GM19035 (cell line): Measurements from ENCODE around the gene TRAF1.

Experiments
- ATAC-seq: cut with Tn5 transposase; IDR thresholded peaks from one replicate; pipeline ENCODE4 v1.9.1; 2021; ENCODE audit not compliant: unreplicated experiment

TRAF1 gene

DNA sequence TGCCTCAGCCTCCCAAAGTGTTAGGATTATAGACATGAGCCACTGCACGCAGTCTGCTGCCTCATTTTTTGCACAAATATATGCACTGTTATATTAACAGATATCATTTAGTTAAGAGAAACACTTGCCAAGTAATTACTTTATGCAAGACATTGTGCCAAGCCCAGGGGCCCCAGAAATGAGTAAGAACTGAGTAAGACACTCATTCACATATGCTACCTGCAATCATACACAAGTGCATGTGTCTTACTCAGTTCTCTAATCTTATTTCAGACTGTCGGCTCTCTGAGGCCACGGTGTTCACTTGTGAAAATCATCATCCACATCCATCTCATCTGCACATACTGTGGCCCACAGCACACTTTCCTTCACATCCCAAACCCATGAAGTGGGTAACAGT lies 16.0 kb downstream of the TRAF1 start:
- no peak for ATAC-seq

- no peak for ATAC-seq
Observed at GRCh38 chr9:120909904-120910303, 16.7 kb downstream of the TRAF1 start.

DNA sequence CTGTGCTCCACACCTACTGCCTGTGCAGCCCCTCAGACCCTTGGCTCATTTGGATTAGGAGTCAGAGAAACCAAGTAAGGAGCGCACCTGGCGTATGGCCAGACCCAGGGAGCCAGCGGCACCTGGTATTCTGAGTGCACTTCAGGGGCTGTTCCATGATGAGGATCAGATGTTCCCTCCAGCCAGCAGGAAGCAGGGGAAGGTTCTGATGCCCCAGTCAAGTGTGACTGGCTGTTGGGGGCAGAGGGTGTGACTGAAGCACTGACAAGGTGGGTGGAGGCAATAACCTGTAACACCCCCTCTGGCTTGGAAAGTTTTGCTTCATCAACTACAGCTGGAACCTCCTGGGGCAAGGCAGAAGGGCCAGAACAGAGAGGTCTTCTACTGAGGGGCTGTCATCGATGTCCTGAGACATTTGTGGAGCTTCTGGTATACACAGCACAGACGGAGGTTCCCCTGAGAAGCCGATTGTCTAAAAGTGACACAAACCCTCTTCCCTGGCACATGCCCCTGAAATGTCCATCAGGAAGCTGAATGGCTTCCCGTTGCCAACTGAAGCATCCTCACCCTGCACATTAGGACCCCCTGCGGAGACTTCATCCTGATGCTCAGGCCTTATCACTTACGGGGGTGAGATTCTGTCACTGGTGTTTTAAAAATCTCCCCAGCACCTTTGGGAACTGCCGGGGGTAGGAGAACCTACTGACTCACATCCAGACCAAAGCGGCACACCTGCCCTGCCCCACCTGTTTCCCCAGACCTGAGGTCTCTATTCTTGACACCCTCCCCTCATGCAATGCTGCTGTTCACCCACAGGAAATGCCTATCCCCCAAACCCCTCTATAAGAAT lies 21.1 kb downstream of the TRAF1 start:
- ATAC-seq: no peak

- no peak for ATAC-seq
Observed at GRCh38 chr9:120904978-120905301, 21.7 kb downstream of the TRAF1 start.

DNA sequence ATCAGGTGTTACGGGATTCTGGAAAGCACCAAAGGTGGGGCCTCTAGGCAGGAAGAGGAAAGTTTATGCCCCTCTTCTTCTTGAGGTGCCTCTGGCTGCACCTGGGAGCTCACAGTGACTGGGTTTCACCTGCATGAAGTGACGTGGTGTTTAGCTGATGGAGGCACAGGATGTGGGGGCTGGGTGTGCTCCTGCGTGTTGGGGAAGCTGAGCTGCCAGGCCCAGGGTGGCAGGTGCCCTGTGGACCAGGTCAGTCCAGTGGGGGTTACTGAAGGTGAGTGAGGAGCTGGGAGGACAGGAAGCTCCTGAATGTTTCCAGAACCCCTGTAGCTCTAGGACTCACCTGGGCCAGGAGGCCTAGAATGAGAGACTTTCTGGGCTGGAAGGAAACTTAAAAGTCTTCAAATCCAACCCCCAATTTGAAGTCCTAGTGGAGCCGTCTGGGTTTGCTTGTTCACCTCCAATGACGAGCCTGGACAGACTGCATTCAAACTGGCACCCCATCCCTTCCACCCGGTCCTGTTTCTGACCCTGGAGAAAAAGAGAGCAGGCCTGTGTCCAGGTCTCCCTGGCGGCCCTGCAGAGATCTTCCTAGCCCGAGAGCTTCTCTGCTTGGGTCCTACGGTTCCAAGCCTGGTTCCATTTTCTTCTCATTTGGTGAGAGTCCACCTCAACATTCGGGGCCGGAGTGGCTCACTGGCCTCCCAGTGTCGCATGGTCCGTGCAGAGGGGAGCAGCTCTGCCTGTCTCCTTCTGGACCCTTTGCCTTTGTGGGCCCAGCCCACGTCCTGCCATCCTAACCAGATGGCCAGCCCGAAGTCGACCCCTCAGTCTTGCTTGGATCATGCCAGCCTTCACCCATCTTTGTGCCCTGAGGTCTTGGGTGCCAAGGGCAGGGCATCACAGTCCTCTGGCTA lies 22.3 kb downstream of the TRAF1 start:
- ATAC-seq: no peak

- no peak for ATAC-seq
Observed at GRCh38 chr9:120902569-120903535, 23.7 kb downstream of the TRAF1 start.

DNA sequence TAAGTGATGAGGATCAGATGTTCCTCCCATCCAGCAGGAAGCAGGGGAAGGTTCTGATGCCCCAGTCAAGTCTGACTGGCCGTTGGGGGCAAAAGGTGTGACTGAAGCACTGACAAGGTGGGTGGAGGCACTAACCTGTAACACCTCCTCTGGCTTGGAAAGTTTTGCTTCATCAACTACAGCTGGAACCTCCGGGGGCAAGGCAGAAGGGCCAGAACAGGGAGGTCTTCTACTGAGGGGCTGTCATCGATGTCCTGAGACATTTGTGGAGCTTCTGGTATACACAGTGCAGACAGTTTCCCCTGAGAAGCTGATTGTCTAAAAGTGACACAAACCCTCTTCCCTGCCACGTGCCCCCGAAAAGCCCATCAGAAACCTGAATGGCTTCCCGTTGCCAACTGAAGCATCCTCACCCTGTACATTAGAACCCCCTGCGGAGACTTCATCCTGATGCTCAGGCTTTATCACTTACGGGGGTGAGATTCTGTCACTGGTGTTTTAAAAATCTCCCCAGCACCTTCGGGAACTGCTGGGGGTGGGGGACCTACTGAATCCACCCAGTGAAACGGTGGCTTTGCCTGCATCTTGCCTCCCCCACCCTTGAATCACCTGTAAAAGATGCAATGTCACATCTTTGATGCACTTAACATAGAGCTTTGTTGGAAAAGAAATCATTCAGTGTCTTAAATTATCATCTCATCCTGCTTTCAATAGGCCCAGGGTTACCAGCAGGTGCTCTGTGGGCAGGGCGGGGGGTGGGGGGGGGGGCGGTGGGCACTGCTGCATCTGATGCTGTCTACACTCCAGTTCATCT lies 24.6 kb downstream of the TRAF1 start:
- ATAC-seq: no peak

DNA sequence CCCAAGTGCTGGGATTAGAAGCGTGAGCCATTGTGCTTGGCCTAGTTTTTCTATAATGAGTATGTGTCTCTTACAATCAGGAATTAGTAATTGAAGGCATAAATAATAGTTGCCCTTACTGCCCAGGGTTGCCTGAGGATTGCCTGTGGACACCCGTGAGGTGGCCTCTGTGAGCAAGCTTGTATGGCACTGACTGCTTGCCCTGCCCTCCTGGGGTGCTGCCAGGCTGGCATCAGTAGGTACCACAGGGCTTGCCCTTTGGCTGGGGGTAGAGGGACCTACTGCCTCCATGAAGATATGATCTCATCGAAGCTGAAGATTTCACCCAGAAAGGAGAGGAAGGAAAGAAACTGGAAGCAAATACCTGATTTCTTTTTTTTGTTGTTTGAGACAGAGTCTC lies 25.8 kb downstream of the TRAF1 start:
- no peak for ATAC-seq

DNA sequence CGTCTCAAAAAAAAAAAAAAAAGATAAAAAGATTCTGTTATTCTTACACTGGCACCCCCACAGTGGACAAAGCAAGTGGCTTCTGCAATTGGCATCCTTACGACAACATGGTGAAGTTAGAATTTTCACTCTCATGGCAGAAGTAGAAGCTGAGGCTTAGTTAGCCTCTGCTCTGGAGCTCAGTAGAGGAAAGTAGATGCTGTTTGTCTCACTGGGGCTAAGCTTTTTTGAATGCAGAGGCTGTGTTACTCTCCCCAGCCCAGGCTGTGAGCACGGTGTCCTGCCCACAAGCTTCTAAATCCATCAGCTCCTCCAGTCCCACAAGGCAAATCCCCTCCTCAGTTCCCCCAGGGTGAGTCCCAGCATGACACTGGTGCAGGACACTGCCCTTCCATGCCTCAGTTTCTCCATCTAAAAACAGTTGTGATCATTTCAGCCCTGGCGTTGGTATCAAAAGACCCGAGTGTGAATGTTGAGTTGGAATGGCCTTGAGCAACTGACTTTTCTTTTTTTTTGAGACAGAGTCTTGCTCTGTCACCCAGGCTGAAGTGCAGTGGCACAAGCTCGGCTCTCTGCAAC lies 27.0 kb downstream of the TRAF1 start:
- ATAC-seq: no peak

DNA sequence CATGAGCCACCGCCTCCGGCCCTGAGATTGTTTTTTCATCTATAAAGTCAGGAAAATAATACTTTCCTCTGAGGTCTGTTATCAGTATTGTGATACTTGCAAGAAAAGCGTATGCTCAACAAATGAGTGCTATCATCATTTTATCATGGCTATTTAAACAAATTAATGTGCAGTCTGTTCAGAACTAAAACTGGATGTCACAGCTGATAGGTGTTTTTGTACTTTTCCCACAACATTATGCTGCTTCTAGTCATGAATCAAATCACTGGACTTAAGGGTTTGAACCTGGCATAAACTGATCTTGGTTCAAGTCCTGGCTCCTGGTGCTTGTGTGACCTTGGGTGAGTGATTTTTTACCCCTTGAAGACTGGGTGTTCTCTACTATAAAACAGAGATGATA lies 28.2 kb downstream of the TRAF1 start:
- ATAC-seq: no peak

DNA sequence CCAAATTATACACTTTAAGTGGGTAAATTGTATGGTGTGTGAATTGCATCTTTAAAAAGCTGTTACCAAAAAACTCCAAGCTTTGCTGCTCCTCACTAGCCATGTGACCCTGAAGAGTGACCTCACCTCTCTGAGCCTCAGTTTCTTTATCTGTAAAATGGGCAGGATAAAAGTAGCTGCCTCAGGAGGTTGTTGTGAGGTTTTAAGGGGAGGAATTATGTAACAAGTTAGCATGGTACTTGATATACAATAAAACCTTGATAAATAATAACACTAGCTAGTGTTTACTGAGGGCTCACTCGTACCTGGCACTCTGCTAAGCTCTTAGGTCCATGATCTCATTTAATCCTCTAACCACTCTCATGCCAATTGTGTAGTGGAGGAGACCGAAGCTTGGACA lies 30.6 kb downstream of the TRAF1 start:
- ATAC-seq: no peak

GRCh38 chr9:120894321-120895148 lies 32.1 kb downstream of the TRAF1 start:
- ATAC-seq: no peak

- no peak for ATAC-seq
Observed at GRCh38 chr9:120893611-120894307, 32.8 kb downstream of the TRAF1 start.

DNA sequence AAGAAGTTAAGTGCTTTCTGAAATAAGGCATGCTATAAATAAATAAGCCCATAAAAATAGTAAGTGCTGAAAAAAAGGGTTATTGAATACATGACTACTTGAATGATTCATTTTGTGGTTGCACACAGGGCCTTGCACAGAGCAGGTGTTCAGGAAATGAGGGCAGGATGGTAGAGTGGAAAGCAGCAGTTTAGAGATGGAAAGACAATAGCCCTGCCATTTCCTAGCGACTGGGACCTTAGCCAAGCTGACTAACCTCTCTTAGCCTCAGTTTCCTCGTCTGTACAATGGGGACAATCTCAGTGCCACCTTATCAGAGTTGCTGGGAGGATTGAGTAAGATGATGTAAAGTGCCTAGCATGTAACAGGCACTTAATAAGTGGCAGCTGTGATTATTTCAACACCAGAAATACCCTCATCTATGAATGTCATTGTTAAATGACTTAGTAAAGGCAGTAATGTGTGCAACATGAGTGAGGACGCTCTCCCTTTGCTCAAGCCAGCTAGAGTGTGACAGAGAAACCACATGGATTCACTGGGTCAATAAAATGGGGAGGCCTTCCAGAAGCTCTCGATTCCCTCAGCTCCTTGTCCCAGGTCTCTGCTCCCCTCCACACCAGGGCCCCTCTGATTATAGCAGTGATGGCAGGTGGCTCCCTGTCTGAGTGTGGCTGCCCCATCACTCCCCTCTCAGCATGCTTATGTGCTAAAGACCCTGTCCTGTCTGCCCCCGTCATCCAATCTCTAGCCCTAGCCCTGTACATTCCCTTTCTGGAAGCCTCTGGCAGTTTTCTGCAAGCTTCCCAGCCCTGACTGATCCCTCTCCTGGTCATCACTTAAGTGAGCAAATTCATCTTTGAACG lies 33.6 kb downstream of the TRAF1 start:
- peak; percentile 75 for ATAC-seq

GRCh38 chr9:120891884-120892747 lies 34.5 kb downstream of the TRAF1 start:
- peak; percentile 38 for ATAC-seq

DNA sequence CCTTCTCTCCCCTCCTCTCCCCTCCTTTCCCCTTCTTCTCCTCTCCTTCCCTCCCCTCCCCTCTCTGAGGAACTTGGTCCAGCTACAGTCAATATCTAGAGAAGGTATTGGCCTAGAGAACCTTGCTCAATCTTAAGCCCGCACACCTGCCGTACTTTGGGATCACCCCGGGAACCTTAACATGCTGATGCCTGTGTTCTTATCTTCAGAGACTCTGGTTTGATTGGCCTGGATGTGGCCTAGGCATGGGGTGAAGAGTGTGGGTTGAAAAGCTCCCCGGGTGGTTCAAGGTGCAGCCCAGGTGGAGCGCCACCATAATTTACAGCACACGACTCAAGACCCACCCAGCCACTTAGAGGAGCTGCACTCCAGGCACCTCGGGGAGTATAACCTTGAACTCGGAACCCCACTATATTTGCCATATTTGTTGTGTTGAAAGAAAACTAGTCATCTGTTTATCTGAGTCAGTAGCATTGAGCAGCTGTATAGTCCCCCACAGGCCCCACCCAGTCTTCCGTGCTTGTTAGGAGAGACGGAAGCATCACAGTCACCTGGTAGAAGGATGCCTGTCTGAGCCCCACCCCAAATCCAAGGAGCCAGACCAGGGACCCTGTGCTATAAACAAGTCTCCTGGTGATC lies 35.2 kb downstream of the TRAF1 start:
- no peak for ATAC-seq
